ENCODE measurements around the gene MAGI1. TPM values are rescaled to one million over a fixed set of nuclear protein-coding genes. Genes with fewer than 3 reads are reported as not detected.

Gene MAGI1
- total RNA-seq, 3 donors from 2014 or later, result 22.1 to 94.4 (median 70.5) TPM

GRCh38 chr3:65742914-65743313, 295.8 kb downstream of the MAGI1 start:
- no peak for TF ChIP-seq CTCF (IDR thresholded peaks at IDR 0.05)
- DNase-seq (ENCODE audit: low spot score in 2 of 2), result no peak
- H3K4me1 ChIP-seq, result no peaks in the 10 kb centered on the region
- no peak overlapping the region for H3K4me3 ChIP-seq
- H3K36me3 ChIP-seq, result no peaks in the 10 kb centered on the region
- H3K27me3 ChIP-seq, result no peaks in the 10 kb centered on the region
- H3K27ac ChIP-seq, result no peak overlapping the region
- intact Hi-C loops (cut with DNase I; ENCODE audit: low total_unique reads), result no loop called here
- H3K9me3 ChIP-seq, result no peaks in the 10 kb centered on the region

- no peaks in the 10 kb centered on the region for H3K27me3 ChIP-seq
- no peak for DNase-seq (ENCODE audit: low spot score in 2 of 2)
- intact Hi-C loops (cut with DNase I; ENCODE audit: low total_unique reads), result no loop called here
Observed at GRCh38 chr3:65741540-65741939, 297.2 kb downstream of the MAGI1 start.

GRCh38 chr3:65739901-65740541, 298.7 kb downstream of the MAGI1 start:
- intact Hi-C loops (cut with DNase I; ENCODE audit: low total_unique reads), result no loop called here

More at GRCh38 chr3:65741540-65741939, 297.2 kb downstream of the MAGI1 start:
- TF ChIP-seq CTCF (IDR thresholded peaks at IDR 0.05) (no peak), POLR2AphosphoS5 (IDR thresholded peaks at IDR 0.05) (no peak), POLR2A (IDR thresholded peaks at IDR 0.05) (no peak)
- Histone ChIP-seq H3K9me3 (no peaks in the 10 kb centered on the region), H3K4me3 (no peak overlapping the region), H3K36me3 (no peaks in the 10 kb centered on the region), H3K27ac (no peak overlapping the region), H3K4me1 (no peaks in the 10 kb centered on the region)

GRCh38 chr3:65734792-65735191, 303.9 kb downstream of the MAGI1 start:
- intact Hi-C loops (cut with DNase I; ENCODE audit: low total_unique reads), result loop anchor here (5.0 kb wide), 1 partner anchor 832 kb away; no protein-coding TSS in a partner anchor
- TF ChIP-seq POLR2AphosphoS5 (IDR thresholded peaks at IDR 0.05), result no peak
- TF ChIP-seq POLR2A (IDR thresholded peaks at IDR 0.05), result no peak
- TF ChIP-seq CTCF (IDR thresholded peaks at IDR 0.05), result no peak
- Histone ChIP-seq H3K27ac (no peak overlapping the region), H3K4me1 (no peaks in the 10 kb centered on the region), H3K9me3 (no peaks in the 10 kb centered on the region), H3K36me3 (no peaks in the 10 kb centered on the region), H3K27me3 (no peaks in the 10 kb centered on the region), H3K4me3 (no peak overlapping the region)
- DNase-seq (ENCODE audit: low spot score in 2 of 2), result no peak

More at GRCh38 chr3:65739901-65740541, 298.7 kb downstream of the MAGI1 start:
- DNase-seq (ENCODE audit: low spot score in 2 of 2), result no peak
- H3K36me3 ChIP-seq, result no peaks in the 10 kb centered on the region
- no peak overlapping the region for H3K27ac ChIP-seq
- TF ChIP-seq POLR2AphosphoS5 (IDR thresholded peaks at IDR 0.05), result no peak
- no peak for TF ChIP-seq POLR2A (IDR thresholded peaks at IDR 0.05)
- no peak for TF ChIP-seq CTCF (IDR thresholded peaks at IDR 0.05)
- no peaks in the 10 kb centered on the region for H3K4me1 ChIP-seq
- H3K4me3 ChIP-seq, result no peak overlapping the region
- H3K27me3 ChIP-seq, result no peaks in the 10 kb centered on the region
- no peaks in the 10 kb centered on the region for H3K9me3 ChIP-seq

- Histone ChIP-seq H3K4me3 (no peak overlapping the region), H3K9me3 (no peaks in the 10 kb centered on the region), H3K27me3 (no peaks in the 10 kb centered on the region), H3K36me3 (no peaks in the 10 kb centered on the region), H3K27ac (no peak overlapping the region), H3K4me1 (no peaks in the 10 kb centered on the region)
- no peak for TF ChIP-seq POLR2AphosphoS5 (IDR thresholded peaks at IDR 0.05)
- DNase-seq (ENCODE audit: low spot score in 2 of 2), result no peak
- intact Hi-C loops (cut with DNase I; ENCODE audit: low total_unique reads), result loop anchor here (5.0 kb wide), 1 partner anchor 832 kb away; no protein-coding TSS in a partner anchor
Observed at GRCh38 chr3:65734382-65734781, 304.3 kb downstream of the MAGI1 start.

Data from breast epithelium (tissue), 4 donors.